GM12891 (cell line): ENCODE data around the gene NDUFAF8.

Experiments
- PAX5 ChIP-seq: IDR thresholded peaks from 2 replicates; pipeline ENCODE4 v1.6.1; 2011; ENCODE audit warnings: low read length, moderate library complexity, mild to moderate bottlenecking; ENCODE audit not compliant: insufficient read depth, severe bottlenecking
- POLR2A ChIP-seq: IDR thresholded peaks from 2 replicates; pipeline ENCODE4 v1.6.1; 2011; ENCODE audit warnings: low read depth, low read length, control low read depth
- POLR2AphosphoS5 ChIP-seq: IDR thresholded peaks from 2 replicates; pipeline ENCODE4 v1.6.1; 2011; ENCODE audit warnings: low read depth, low read length, control low read depth
- POU2F2 ChIP-seq: IDR thresholded peaks from 2 replicates; pipeline ENCODE4 v1.6.1; 2011; ENCODE audit warnings: low read depth, mild to moderate bottlenecking, control low read depth, low read length, moderate library complexity
- SPI1 ChIP-seq: IDR thresholded peaks from 2 replicates; pipeline ENCODE4 v1.6.1; 2011; ENCODE audit warnings: low read depth, low read length, control low read depth
- TAF1 ChIP-seq: IDR thresholded peaks from 2 replicates; pipeline ENCODE4 v1.6.1; 2011; ENCODE audit warnings: low read depth, low read length, control low read depth

GRCh38 chr17:81212365-81212764, 26.8 kb upstream of the NDUFAF8 start:
- TF ChIP-seq POLR2AphosphoS5: no peak
- TF ChIP-seq POLR2A: no peak
- no peak for TF ChIP-seq SPI1
- no peak for TF ChIP-seq TAF1
- no peak for TF ChIP-seq POU2F2
- no peak for TF ChIP-seq PAX5
